ENCODE results near the gene ABLIM2.

The ABLIM2 gene

DNA sequence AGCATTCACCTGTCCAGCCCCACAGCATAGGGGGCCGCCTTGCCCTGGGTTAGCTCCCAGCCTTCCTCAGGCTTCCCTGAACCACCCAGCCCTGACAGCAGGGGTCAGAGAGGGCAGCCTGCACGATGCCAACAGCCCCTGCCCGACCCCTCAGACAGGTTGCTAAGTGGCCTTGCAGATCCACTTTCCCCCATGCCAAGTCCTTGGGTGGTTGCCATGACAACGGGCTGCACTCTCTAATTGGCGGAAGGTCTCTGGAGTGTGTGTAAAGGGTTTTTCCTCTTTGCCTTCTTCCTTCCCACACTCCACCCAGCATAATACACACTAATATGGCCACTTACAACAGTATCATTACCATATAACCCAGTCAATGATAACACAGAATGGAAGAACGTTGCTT, 119.3 kb downstream of the ABLIM2 start:
- no peak for DNase-seq

DNA sequence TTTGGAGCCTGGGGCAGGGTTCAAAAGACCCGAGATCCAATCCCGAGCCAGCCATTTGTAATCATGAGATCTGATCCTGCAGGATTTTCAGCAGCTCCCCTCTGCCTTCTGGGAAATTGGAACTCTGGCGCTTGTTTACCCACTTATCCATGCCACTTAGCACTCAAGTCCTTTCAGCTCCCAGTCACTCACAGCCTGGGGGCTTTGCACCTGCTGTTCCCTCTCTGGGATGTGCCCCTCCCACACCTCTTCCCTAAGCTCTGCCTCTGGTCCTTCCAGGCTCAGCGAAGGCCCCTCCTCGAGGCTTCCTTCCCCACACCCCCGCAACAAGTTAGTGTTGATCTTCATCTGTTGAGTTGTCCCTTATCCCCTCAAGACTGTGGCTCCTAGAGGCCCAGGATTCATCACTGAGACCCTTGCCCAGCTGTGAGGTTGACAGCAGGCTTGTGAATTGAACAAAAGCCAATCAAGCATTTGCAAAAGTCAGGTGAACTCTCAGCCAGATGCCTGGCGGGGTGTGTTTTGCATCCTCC, 119.8 kb downstream of the ABLIM2 start:
- peak; percentile 35 for DNase-seq

DNA sequence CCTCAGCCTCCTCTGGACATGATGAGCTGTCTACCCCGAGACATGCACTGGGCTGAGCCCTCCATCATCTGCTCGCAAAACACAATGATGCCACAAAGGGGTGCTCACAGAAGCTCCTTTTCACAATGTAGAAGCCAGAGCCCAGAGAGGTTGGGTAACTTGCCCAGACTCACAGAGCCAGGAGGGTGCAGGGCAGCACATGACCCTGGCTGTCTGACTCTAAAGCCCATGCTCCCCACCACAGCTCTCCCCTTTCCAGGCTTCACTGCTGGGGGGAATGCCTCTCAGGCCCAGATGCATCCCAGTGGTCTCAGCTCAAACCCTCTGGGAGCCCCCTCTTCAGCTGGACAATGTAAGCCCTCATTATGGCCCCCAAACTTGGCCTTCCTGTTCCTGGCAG, 120.5 kb downstream of the ABLIM2 start:
- DNase-seq, result no peak

DNA sequence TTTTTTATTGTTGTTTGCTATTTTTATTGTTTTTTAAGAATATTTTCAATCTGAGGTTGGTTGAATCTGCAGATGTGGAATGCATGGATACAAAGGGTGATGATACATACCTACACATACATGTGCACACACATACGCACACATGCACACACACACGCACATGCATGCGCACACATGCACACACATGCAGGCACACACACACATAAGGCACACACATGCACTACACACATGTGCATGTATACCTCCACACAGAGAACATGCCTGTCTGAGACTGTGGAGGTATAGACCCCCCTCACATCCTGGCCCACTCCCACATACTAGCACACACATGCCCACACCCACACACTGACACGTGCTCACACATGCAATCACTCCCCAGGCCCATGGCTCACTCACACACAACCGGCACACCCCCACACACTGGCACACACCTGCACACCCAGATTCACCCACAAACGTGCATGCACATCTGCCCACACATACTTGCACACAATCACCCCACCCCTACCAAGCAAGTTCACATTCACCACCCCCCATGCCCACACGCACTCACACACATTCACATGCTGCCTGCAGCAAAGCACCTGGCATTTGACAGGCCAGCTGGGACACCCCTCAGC, 121.4 kb downstream of the ABLIM2 start:
- DNase-seq, result no peak

DNA sequence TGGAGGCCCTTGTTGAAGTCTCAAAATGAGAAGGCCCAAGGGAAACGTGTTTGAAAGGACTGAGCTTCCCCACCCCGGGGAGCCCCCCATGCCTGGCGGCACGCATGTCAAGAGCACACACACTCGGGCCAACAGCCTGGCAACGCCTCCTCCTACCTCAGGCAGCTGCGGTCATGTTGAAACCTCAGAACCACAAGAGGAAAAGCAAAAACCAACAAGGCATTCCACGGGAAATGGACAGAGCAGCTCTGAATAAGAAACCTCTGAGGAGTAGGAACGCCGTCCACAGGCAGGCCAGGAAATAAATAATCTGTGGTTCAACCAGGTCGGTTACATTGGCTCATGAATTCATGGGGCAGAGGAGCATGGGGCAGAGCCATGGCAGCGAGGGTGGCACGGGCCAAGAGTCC, 123.2 kb downstream of the ABLIM2 start:
- DNase-seq, result no peak

DNA sequence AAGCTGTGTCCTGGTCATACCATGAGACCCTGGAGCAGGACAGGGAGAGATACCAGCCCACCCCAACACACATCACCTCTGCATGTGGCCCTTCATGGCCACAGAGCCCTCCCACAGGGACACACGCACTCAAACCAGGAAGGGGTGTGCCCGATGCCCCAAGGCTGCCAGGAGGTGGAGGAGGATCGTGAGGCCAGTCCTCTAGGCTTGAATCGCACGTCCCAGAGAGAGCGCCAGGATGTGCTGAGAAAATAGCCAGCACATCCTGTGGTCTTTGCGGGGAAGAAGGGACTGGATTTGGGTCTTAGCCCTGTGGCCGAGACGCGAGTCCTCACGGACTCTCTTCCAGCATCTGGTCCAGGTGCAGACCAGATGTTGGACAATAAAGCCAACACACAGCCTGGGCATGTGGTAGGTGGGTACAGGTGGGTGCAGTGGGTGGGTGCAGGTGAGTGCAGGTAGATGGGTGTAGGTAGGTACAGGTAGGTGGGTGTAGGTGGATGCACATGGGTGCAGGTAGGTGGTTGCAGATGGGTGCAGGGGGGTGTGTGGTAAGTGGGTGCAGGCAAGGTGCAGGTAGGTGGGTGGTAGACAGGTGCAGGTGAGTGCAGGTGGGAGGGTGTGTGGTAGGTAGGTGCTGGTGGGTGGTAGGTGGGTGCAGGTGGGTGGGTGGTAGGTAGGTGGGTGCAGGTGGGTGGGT, 124.6 kb downstream of the ABLIM2 start:
- DNase-seq, result no peak

DNA sequence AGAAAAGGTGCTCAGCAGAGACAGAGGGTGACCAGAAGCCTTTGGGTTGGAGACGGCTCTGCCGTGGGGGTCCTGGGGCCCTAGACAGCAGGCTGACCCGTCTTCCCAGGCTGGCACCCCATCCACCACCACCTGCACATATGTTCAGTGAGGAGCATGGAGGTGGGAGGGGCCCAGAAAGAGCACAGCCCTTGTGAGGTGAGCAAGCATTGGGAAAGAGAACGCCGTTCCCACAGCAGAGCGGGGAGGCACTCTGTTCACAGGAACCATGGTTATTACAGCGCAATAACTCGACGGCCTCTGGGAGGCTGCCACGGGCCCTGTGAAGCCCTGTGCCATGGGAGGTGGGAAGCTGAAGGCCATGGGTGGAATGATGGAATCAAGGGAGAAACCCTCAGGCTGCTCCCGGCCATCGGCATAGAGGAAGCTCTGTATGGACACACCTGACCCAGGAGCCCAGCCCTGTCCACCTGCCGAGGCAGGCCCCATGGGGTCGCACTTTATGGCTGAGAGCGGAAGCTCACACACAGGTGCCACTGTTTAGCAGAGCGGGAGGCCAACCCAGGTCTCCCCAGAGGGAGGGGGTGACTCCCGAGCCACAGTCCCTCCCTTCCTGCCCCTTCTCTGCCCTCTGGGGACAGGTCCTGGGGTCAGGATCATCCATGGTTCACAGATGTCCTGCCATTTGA, 125.4 kb downstream of the ABLIM2 start:
- DNase-seq, result no peak

DNA sequence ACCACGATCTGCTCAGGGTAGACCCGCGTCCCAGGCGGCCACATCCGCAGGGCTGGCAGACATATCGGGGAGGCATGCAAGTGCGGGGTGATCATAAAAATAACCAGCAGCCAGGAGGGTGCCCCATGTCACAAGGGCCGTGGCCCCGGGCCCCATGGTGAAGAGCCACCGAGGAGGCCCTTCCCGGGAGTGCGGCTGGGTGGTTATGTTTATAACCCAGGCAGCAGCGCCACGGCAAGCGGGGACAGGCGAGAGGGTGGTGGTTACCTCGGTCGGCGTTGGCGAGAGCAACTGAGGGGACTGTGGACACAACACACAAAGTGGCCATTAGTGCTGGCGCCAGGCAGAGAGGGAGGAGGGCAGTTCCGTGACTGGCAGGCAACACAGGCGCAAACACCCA, 126.2 kb downstream of the ABLIM2 start:
- DNase-seq, result no peak

DNA sequence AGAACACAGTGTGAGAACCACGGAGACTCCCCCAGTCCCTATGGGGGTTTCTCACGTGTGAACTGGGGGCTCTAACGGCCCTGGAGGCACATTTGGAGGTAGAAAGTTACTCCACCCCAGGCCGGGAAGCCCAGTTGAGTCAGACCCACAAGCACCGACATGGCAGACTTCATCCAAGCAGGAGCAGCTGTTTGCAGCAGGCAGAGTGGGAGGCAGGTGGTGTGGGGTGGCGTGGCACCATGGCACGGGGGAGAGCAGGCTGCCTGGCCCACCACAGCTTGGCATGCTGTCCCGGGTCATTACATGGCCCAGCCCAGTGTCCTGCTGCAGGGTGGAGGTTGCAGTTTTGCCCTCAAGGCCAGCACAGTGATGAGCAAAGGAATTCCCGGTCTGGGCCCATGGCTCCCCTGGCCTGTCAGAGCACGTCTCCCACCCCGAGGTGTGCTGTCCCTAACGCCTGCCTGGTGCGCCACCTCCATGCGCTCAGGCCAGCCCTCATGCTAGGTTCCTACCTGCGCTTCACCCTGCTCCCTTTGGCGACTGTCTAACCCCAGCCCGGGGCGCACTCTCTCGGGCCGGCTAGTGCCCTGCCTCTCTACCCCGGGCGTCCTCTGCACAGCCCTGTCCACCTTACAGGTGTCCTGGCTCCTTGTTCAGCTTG, 128.4 kb downstream of the ABLIM2 start:
- no peak for DNase-seq

DNA sequence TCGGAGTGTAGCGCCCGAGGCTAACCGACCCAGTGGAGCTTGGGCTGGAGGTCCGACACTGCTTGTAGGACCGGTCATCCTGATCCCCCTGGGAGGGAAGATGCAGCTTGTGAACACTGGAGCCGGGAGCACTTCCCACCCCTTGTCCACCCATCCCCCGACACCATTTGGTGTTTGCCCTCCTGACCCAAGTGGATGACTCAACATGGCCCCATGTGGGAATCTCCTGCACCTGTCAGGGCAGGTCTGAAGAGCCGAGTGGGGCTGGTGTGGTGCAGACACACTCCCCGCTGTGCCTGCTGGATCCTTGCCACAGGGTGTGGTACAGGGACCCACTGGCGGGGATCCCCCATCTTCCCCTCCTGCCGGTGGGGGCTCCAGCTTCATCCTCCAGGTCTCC, 128.9 kb downstream of the ABLIM2 start:
- DNase-seq, result no peak

DNA sequence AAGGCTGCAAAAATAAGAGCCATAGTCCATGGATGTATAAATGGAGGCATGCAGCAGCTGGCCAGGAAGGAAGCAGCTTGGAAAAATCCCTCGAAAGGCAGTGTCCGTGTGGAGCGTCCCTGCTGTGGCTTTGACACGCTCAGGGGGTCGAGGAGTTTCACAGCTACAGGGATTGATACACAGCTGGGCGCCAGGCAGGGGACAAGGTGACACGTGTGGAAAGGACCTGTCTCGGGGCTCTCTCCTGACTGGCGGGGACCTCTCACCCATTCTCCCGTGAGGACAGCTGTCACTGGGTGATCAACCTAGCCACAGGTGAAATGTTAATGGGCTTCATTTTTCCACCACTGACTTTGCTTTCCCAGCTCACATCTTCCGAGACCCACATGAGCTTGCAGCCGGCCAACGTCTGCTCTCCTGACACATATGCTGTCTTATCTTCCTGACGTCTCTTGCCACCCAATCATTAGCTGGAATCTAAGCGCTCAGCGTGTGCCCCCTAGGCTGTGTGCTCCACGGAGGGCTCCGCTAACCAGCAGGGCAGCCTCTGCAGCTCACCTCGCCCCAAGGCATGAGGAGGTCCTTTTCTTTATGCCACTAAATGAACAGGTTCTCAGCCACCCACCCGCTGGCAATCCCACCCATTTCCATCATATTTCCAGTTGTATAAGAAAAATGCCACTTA, 129.6 kb downstream of the ABLIM2 start:
- DNase-seq, result no peak

DNA sequence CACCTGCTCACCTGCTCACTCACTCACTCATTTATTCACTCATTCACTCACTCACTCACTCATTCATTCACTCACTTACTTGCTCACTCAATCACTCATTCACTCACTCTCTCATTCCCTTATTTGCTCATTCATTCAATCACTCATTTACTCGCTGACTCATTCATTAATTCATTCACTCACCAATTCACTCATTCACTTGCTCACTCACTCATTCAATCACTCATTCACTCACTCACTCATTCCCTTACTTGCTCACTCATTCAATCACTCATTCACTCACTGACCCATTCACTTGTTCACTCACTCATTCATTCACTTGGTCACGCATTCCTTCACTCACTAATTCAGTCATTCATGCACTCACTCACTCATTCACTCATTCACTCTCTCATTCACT, 130.2 kb downstream of the ABLIM2 start:
- DNase-seq, result no peak

DNA sequence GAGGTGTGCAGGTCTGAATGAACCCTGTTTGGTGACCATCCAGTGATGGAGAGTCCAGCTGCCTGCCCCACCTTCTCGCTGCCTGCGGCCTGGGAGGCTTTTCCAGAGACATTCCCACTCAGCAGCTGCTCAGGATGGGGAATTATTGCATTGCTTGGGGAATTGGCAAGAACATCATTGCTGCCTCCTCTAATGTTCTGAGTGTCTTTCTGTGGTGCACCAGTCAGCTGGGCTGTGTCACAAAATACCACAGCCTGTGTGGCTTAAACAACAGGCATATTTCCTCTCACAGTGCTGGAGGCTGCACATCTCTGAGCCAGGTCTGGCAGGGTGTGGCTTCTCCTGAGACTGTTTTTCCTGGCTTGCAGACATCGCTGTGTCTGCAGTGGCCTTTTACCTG, 132.2 kb downstream of the ABLIM2 start:
- no peak for DNase-seq

DNA sequence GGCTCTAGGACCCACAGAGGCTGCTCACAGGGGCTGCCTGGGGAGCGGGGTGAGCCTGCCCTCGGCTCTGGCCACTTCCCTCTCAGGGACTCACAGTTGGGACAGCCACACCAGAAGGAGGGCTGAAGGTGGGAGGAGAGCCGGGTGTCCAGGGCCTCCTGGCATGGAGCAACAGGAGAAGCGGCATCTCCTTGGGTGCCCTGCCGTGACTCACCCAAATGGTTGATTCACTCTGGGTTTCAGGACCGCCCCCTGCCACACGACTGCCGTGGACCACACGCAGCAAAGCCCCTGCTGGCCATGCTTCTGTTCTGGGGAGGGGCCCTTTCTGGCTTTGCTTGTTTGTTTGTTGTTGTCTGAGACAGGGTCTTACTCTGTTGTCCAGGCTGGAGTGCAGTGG, 132.9 kb downstream of the ABLIM2 start:
- DNase-seq, result no peak

DNA sequence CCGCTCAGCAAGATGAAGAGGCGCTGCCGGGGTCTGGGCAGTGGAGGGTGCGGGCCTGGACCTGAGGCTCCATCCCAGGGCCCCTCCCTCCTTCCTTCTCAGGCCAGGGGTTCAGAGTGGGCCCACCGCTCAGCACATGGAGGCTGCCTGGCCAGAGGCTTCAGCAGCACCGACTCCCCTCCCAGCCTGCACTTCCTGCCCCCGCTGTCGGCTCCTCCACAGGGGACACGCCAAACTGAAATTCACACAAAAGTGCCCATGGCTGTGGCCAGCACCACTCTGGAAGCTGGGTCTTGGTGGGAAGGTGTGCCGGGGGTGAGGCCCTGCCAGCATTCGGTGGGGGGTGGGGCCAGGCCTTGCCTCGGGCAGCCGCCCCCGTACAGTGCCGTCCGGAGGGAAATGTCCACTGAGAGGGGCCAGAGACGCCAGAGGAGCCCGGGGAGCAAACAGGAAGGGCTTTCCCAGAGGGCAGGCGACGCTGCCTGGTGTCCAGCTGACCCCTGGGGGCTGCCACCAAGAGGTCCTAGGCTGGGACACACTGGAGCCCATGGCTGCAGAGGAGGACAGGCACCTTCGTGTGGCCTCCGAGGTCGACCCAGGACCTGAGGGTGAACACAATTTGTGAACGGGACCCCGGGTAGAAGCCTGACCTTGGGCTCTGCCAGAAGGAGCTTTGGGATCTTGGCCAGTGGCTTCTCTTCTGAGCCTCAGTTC, 134.4 kb downstream of the ABLIM2 start:
- DNase-seq, result no peak

DNA sequence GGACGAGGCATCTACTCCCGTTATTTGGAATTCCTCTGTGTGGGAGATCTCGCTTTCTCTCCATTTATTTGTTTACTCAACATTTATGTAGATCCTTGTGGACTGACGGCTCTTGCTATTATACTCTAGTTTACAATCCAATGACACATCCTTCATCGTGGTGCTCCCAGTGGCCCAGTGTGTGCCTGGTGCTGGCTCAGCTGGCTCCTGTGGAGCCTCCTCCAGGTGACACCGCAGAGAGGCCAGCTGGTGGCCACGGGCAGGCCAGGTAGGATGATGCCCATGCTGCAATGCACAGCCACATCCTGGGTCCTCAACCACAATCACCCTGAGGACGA, 134.9 kb downstream of the ABLIM2 start:
- no peak for DNase-seq

DNA sequence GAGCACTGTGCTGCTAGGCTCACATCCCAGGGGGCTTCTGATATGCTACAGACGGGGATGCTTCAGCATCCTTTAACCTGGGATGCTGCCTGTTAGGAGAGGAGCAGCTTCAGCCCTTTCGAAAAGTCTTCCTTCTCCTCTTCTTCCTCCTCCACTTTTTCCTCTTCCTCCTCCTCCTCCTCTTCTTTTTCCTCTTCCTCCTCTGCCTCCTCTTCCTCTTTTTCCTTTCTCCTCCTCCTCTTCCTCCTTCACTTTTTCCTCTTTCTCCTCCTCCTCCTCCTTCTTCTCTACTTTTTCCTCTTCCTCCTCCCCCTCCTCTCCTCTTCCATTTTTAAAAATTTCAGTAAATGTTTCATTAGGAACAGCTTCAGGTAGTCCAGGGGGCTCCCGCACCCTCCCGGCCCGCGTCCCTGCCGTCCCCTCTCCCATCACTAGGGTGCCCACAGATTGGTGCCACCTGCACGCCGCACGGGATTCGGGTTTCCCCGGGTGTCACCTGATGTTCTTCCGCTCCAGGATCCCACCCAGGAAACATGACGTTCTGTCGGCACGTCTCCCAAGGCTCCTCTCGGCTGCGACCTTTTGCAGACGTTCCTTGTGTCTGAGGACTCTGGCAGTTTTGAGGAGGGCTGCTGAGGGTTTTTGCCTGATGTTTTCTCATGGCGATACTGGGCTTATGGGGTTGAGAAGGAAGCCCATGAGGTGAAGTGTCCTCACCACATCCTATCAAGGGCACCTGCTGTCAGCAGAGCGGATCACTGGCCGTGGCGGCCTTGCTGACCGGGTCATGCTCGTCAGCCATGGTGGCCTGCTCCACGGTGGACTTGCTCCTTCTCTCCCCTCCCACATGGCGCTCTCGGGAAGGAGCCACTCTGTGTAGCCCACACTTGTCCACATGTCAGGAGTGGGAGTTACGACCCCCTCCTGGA, 135.6 kb downstream of the ABLIM2 start:
- DNase-seq, result no peak

DNA sequence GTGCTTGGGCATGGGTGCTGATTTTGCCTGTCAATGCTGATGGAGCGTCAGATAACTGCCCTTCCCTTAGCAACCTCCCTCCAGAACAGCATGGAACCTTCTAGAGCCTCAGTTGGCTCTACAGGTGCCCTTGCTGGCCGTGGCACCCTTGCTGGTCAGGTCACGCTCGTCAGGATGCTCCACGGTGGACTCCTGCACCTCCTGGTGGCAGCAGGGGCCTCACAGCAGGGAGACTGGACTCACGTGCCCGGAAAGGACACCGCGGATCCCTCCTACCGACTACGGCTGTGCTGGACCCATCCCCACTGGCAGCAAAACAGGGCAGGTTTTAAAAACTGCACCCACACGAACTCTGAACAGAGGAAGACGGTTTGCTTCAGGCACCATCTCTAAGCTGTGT, 136.8 kb downstream of the ABLIM2 start:
- no peak for DNase-seq

DNA sequence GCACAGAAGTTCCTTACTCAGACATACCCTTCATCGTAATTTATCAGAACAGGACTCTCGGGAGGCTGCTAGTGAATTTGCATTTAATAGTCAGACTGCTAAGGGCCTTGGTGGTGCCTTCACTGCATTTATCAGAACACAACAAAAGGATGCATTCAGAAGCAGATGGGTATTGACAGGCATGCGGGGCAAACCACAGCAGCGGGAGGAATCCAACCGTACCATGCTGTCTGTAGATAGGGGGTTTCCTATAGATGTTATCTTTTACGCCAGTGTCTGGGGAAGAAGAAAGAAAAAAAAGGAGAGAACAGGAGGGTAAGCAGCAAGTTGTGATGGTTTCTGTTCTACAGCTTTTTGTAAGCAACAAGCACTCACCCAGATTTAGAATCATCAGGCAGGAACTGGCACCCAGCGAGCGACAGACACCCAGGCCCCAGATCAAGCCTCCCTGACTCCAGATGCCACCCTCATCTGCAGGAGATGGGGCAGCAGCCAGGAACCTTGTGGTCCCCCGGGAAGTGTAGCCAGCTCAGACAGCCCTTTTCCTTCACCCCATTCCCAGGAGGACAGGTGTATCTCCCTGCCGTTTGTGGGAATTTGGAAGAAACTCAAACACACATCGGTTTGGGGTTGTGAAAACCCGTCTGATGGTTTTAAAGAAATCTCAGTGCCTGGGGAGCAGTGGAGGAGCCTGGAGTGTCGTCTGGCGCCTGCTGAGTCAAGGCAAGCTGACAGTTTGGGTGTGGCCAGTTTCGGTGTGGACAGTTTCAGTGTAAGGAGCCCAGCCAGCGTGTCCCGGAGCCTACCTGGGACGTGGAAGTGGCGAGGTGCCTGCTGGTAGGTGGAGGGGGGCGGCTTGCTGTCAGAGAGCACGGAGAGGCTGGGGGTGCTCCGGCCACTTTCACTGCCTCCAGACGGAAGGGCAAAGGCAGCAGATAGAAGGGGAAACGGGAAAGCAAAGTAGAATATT, 138.9 kb downstream of the ABLIM2 start:
- DNase-seq, result no peak

DNA sequence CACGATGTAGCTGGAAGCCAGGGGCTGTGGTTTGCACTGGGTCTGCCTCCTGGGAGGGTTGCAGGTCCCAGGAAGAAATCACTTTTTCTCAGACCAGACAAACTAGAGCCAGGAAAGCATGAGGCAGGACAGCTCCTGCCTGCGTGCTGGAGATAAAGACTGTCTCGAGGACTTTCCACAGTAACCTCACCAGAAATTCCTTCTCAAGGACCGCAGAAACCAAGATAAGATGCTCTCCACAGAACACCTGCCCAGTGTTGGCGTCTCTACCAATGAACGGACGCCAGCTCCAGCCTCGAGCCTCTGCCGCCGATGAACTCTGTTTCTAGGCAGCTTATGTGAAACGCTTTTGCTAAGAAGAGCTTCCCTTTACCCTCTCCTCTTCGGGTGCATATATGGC, 142.1 kb downstream of the ABLIM2 start:
- DNase-seq, result no peak
